ENCODE measurements around the gene THAP4.

DNA sequence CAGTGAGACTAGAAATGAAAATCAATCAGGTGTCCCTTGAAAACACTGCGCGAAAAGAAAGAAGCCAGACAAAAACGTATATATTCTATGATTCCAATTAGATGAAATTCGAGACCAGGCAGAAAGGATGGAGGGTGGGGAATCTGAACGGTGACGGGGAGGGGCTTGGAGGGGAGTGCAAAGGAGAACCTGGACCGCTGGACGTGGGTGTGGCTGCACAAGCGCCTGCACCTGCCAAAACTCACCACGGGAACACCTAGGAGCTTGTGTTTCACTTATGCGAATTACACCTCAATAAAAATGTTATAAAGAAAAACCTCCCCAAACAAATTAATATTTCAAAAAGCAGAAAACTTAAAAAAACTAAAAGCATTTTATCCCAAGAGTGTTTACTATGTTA is 21.9 kb downstream of the THAP4 start:
- TF ChIP-seq ISL1 (CRISPR knock-in tag; IDR thresholded peaks at IDR 0.05) (no peak), CREB5 (CRISPR knock-in tag; IDR thresholded peaks at IDR 0.05; ENCODE audit: low read depth) (no peak), ZNF70 (CRISPR knock-in tag; IDR thresholded peaks at IDR 0.05) (no peak), CSDC2 (CRISPR knock-in tag; IDR thresholded peaks at IDR 0.05) (no peak), BACH2 (CRISPR knock-in tag; IDR thresholded peaks at IDR 0.05; ENCODE audit: borderline replicate concordance) (no peak), TSHZ2 (CRISPR knock-in tag; IDR thresholded peaks at IDR 0.05) (no peak), ESRRG (CRISPR knock-in tag; IDR thresholded peaks at IDR 0.05) (no peak), ZFP30 (CRISPR knock-in tag; IDR thresholded peaks at IDR 0.05) (no peak), PPARA (CRISPR knock-in tag; IDR thresholded peaks at IDR 0.05; ENCODE audit: borderline replicate concordance) (no peak), ARNTL (CRISPR knock-in tag; IDR thresholded peaks at IDR 0.05; ENCODE audit: borderline replicate concordance, low read depth) (no peak)
- TF ChIP-seq, protein P1, sequence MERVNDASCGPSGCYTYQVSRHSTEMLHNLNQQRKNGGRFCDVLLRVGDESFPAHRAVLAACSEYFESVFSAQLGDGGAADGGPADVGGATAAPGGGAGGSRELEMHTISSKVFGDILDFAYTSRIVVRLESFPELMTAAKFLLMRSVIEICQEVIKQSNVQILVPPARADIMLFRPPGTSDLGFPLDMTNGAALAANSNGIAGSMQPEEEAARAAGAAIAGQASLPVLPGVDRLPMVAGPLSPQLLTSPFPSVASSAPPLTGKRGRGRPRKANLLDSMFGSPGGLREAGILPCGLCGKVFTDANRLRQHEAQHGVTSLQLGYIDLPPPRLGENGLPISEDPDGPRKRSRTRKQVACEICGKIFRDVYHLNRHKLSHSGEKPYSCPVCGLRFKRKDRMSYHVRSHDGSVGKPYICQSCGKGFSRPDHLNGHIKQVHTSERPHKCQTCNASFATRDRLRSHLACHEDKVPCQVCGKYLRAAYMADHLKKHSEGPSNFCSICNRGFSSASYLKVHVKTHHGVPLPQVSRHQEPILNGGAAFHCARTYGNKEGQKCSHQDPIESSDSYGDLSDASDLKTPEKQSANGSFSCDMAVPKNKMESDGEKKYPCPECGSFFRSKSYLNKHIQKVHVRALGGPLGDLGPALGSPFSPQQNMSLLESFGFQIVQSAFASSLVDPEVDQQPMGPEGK (CRISPR knock-in tag; IDR thresholded peaks at IDR 0.05; ENCODE audit: borderline replicate concordance), result no peak
- TF ChIP-seq, protein P2, sequence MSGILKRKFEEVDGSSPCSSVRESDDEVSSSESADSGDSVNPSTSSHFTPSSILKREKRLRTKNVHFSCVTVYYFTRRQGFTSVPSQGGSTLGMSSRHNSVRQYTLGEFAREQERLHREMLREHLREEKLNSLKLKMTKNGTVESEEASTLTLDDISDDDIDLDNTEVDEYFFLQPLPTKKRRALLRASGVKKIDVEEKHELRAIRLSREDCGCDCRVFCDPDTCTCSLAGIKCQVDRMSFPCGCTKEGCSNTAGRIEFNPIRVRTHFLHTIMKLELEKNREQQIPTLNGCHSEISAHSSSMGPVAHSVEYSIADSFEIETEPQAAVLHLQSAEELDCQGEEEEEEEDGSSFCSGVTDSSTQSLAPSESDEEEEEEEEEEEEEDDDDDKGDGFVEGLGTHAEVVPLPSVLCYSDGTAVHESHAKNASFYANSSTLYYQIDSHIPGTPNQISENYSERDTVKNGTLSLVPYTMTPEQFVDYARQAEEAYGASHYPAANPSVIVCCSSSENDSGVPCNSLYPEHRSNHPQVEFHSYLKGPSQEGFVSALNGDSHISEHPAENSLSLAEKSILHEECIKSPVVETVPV (CRISPR knock-in tag; IDR thresholded peaks at IDR 0.05), result no peak
